Measurements from ENCODE around the gene PADI4.

Gene PADI4

DNA sequence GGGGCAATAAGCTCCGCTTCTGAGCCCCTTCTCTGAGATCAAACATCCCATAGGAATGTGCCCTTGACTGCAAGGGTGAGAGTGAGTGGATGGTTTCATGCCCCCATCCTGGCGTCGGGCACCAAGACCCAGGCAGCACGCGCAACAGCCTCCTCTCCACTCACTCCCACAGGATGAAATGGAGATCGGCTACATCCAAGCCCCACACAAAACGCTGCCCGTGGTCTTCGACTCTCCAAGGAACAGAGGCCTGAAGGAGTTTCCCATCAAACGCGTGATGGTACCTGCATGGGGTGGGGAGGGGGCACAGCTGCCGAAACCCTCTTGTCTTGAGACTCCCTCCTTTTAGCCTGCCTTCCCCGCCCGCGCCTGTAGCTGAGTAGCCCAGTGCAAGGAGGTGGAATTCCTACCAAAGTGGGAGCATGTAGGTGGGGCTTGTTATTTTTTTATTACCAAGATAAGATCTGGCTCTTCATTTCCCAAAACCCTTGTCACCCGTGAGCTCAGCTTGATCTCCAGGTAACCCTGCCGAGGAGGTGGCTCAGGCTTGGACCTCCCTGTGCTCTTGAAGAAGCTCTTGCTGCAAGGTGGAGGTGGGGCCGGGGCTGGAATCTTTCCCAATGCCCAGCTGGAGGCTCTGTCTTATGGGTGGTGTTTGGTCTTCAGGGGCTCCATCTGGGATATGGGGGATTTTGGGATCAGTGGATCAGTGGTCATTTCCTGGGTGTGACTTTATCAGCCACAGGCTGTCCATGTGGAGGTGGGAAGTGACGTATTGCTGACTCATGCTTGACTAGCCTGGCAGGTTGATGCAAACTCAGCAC, 40.0 kb downstream of the PADI4 start:
- DNase-seq (ENCODE audit: low spot score) (peak; percentile 44), FAIRE-seq (no peak)

DNA sequence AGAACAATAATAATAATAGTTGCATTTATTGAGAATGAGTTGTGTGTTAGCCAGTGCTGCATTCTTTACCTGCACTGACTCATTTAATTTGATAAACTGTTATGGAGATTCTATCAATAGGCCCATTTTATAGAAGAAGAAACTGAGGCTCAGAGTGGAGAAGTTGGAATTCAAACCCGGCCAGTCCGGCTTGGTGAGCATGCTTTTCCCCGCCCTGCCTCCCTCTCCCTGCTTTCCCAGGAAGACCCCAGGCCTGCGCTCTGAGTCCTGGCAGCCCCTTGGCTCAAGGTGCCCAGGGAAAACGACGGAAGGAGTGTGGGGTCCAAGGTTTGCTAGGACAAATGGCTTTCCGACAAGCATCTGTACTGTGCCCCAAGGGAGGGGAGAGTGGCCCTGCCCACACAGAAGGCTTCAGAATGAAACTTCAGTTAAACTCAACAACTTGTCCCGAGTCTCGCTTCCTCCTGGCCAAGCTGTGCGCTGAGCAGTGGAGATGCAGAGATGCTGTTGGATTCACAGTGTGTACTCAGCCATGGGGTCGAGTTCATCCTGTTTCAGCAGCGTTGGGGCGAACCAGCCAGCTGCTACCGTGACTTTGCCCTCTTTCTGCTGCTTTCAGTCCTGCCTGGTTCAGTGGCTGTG, 40.7 kb downstream of the PADI4 start:
- FAIRE-seq (no peak), DNase-seq (ENCODE audit: low spot score) (no peak)

DNA sequence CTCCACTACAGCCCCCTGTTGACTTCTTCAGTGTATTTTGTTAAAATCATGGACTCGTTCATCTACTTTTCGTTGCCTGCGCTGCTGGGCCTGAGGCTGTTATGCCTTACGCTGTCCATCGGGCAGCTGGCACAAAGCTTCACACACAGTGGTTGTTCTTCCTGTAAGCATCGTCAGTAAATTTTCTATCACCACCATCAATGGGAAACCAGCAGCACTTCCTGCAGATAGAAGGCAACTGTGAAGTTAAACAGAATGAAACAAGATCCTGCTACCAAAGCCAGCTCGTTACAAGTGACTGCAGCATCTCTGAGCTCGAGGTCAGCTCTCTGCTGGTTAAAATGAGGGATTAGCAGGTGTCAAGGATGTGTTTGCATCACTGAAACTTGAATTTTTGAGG, 42.1 kb downstream of the PADI4 start:
- DNase-seq (ENCODE audit: low spot score), result no peak
- FAIRE-seq, result no peak

DNA sequence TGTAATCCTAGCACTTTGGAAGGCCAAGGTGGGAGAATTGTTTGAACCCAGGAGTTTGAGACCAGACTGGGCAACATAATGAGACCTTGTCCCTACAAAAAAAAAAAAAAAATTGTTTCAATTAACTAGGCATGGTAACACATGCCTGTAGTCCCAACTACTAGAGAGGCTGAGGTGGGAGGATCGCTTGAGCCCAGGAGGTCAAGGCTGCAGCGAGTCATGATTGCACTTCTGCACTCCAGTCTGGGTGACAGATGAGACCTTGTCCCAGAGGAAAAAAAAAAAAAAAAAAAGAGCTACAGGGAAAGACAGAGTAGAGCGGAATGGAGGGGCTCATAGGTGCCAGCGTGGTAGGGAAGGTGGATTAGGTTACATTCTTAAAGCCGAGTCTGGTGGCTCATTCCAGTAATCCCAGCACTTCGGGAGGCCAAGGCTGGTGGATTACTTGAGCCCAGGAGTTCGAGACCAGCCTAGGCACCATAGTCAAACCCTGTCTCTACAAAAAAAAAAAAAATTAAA, 43.0 kb downstream of the PADI4 start:
- DNase-seq (ENCODE audit: low spot score) (no peak), FAIRE-seq (no peak)

DNA sequence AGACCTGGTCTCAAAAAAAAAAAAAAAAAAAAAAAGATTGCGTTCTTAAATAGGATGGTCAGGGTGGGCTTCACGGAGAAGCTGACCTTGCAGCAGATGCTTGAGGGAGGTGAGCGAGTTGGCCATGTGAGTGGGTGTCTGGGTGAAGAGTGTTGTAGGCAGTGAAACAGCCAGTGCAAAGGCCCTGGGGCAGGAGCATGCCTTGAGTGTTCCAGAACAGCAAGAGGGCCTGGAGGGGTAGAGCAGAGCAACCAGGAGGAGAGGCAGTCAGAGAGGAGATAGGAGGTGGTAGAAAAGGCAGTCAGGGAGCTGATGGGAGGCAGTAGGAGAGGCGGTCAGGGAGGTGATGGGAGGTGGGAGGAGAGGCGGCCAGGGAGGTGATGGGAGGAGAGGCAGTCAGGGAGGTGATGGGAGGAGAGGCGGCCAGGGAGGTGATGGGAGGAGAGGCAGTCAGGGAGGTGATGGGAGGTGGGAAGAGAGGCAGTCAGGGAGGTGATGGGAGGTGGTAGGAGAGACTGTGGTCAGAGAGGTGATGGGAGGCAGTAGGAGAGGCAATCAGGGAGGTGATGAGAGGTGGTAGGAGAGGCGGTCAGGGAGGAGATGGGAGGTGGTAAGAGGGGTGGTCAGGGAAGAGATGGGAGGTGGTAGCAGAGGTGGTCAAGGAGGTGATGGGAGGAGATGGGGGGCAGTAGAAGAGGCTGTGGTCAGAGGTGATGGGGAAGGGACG, 43.8 kb downstream of the PADI4 start:
- DNase-seq (ENCODE audit: low spot score) (no peak), FAIRE-seq (no peak)

DNA sequence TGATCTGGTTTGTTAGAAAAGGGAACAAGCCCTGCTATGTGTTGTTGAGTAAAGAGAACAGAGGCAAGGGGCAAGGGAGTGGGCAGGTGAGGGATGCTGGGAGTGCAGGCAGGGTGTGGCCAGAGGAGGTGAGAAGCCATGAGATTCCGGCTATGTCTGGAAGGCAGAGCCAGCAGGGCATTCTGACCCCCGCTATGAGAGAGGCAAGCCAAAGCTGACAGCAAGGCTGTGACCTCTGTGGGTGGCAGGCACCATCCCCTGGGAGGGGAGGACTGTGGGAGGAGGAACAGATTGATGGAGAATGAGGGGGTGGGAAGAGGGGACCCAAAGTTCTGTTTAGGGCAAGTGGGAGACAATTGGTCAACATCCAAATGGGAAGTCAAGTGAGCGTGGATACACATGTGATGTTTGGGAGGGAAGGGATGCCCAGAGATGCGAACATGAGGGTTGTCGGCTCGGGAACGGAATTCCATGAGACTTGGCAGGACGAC, 44.5 kb downstream of the PADI4 start:
- FAIRE-seq, result no peak
- no peak for DNase-seq (ENCODE audit: low spot score)

DNA sequence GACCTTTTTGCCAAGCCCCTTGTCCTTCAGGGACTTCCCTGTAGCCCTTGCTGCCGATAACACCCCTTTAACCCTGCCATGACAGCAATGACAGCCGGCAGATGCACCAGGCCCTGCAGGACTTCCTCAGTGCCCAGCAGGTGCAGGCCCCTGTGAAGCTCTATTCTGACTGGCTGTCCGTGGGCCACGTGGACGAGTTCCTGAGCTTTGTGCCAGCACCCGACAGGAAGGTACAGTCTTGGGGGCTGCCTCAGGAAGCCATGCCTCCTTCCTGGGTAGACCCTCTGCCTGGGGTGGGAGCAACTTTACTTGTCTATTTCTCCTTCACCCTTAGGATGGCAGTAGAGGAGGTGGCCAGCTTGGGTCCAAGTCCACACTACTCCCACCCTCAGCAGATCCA, 47.9 kb downstream of the PADI4 start:
- FAIRE-seq (no peak), DNase-seq (ENCODE audit: low spot score) (no peak)

DNA sequence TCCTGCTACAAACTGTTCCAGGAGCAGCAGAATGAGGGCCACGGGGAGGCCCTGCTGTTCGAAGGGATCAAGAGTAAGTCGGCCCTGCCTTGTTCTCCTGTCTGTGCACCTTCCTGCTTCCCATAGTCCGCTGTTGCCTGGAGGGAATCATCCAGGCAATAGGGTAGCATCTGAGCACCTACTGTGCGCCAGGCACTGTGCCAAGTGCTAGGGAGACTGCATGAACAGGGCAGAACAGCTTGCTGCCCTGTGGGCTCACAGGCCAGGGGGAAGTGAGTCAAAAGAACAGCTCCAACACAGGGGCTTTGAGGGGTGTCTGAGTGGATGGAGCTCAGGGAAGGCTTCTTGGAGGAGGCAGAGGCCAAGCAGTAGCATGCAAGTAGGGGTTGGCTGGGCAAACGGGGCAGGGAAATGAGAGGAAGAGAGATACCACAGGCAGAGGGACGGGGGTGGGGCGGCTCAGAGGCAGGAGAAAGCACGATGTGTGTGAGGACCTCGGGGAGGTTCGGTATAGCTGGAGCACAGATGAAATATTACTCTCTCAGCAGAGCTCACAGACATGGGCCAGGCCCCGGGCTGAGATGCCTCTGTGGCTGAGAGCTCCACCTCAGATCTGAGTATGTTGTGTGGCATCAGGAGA, 48.5 kb downstream of the PADI4 start:
- FAIRE-seq (no peak), DNase-seq (ENCODE audit: low spot score) (no peak)

DNA sequence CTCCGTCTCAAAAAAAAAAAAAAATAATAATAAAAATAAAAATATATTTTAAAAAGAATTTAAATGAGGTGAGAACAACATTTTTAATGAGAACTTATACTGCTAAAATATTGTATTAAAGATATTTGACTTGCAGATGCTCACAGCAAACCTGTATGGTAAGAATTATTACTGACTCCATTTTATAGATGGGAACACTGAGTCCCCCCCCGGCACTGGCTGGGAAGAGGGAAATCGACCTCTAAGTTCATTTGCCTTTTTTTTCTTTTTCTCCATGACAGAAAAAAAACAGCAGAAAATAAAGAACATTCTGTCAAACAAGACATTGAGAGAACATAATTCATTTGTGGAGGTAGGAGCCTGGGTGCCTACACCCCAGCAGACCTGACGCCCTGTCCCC, 50.6 kb downstream of the PADI4 start:
- FAIRE-seq (no peak), DNase-seq (ENCODE audit: low spot score) (no peak)

DNA sequence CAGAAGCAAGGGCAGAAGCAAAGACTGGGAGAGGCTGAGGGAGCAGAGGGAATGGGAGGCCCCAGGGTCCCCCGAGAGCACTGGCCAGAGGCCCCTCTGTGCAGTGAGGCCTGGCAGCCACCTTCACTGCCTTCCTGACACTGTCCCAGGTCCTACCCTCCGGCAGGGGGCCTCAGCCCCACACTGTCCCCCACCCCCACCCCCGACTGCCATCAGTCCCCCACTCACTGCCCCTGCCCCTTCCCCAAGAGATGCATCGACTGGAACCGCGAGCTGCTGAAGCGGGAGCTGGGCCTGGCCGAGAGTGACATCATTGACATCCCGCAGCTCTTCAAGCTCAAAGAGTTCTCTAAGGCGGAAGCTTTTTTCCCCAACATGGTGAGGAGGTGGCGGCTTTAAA, 51.0 kb downstream of the PADI4 start:
- FAIRE-seq (no peak), DNase-seq (ENCODE audit: low spot score) (no peak)

DNA sequence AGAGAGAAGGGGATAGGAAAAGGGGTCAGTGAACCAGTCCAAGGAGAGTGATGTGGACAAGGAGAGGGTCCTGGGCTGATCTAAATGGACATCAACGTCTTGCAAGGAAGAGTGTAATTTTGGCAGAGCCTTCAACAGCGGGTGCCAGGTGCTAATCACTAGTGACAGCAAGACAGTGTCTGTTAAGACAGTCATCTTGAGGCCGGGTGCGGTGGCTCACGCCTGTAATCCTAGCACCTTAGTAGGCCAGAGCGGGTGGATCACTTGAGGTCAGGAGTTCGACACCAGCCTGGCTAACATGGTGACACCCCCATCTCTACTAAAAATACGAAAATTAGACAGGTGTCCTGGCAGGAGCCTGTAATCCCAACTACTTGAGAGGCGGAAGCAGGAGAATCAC, 51.8 kb downstream of the PADI4 start:
- FAIRE-seq, result no peak

DNA sequence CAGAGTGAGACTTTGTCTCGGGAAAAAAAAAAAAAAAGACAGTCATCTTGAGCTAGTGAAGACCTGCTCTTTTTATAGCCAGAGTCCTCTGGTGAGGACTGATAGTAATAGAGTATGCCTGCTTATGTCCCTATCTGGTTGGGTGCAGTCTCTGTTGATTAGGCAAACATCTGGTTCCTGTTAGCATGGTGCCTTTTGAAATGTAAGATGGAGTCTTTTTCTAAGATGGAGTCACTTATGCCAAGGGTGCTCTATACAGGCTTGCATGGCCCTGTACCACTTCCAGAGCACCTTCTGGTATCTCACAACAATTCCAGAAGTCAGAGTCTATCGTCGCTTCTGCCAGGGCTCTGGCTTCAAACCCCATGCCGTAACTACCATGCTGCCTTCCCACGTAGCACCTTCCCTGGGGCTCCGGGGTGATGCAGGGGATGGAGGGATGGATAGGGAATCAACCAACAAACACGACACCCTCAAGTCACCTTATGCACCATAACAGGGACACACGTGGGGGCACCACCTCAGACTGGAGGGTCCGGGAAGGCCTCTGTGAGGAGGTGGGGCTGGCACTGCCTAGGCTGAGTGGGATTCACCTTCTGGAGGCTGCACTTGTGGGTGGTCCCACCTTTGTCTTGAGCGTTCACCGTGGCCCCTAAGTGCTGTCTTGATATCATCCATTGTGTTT, 52.4 kb downstream of the PADI4 start:
- FAIRE-seq (no peak), DNase-seq (ENCODE audit: low spot score) (no peak)

More for the DNA sequence above, 51.8 kb downstream of the PADI4 start:
- no peak for DNase-seq (ENCODE audit: low spot score)

DNA sequence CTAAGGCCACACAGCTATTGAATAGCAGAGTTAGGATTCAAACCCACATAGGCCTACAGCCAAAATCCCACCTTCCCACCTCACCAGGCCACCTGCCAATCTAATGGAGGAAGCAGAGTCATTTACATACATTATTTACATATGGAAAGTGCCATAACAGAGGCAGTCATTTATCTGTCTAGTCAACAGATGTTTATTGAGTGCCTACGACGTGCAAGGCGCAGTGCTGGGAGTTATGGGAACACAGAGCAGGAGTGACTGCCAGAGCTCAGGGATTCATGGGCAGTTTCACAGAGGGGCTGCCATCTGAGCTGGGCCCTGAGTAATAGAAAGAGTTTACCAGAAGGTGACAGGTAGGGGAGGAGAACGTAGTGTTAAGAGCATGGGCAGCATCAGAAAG, 53.7 kb downstream of the PADI4 start:
- DNase-seq (ENCODE audit: low spot score) (no peak), FAIRE-seq (no peak)

DNA sequence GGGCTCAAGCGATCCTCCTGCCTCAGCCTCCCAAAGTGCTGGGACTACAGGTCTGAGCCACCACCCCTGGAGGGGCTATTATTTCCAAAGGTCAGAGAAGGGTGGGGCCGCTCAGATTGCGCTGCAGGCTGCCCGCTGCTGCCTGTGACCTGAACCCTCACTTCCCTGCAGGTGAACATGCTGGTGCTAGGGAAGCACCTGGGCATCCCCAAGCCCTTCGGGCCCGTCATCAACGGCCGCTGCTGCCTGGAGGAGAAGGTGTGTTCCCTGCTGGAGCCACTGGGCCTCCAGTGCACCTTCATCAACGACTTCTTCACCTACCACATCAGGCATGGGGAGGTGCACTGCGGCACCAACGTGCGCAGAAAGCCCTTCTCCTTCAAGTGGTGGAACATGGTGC, 55.4 kb downstream of the PADI4 start:
- no peak for DNase-seq (ENCODE audit: low spot score)
- FAIRE-seq, result no peak

DNA sequence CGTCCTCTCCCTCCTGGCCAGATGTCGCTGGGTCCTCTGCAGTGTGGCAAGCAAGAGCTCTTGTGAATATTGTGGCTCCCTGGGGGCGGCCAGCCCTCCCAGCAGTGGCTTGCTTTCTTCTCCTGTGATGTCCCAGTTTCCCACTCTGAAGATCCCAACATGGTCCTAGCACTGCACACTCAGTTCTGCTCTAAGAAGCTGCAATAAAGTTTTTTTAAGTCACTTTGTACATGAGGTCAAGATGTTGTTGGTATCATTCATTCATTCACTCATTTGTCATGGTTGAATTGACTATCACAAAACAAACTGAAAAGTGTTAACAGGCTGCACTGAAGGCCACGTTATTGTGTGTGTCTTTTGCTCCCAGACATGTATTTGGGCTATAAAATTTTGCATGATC, 55.8 kb downstream of the PADI4 start:
- FAIRE-seq, result no peak
- no peak for DNase-seq (ENCODE audit: low spot score)

DNA sequence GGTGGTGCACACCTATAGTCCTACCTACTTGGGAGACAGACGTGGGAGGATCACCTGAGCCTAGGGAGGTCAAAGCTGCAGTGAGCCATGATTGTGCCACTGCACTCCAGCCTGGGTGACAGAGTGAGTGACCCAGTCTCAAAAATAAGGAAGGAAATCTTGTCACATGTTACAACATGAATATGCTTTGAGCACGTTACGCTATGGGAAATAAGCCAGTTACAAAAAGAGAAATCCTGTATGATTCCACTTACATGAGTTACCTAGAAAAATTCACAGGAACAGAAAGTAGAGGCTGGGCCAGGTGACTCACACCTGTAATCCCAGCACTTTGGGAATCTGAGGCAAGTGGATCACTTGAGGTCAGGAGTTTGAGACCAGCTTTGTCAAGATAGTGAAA, 57.3 kb downstream of the PADI4 start:
- no peak for FAIRE-seq
- DNase-seq (ENCODE audit: low spot score), result no peak

DNA sequence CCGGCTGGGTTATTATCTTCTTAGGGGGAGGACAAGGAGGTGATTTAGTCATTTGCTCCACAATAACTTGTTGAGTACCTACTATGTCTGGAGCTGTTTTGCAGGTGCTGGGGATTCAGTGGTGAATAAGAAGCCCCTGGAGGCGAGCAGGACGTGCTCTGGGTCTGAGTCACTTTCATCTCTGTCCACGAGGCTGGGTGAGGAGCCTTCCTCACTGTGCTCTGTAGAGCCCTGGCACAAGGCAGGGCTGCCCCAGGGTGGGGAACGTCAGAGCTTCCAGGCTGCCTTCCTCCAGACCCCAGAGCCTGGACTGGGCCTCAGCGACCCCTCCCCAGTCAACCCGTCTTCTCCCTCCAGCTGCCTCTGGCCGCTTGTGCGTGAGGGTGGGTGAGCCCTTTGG, 61.5 kb downstream of the PADI4 start:
- no peak for FAIRE-seq
- peak; percentile 59 for DNase-seq (ENCODE audit: low spot score)

DNA sequence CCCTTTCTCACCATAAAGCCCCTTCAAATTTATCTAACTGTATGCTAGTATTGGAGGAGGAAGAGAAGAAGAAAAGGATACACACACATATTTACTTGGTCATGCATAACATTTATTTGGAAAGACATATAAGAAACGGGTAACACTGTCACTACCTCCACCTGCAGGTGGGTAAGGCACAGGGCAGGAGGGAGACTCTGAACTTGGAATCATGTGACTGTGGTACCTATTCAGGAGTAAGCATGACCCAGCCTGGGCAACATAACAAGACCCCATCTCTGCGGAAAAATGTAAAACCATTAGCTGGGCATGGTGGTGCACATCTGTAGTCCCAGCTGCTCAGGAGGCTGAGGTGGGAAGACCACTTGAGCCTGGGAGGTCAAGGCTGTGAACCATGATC, 62.6 kb downstream of the PADI4 start:
- FAIRE-seq (no peak), DNase-seq (ENCODE audit: low spot score) (peak; percentile 33)

DNA sequence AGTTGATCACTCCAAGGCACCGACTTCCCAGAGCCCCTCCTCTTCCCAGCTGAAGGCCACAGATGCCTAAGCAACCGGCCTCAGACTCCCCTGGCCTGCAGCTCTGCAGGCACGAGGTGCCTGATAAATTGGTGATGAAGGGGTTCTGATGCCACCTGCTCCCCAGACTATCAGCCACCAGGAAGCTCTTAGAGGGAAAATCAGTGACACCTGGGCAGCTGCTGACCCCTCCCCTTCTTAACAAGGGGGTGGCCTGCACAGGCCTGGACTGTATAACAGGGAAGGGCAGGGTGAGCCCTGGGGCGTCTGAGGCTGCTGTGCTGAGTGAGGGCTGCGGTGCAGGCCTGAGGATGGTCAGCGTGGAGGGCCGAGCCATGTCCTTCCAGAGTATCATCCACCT, 63.9 kb downstream of the PADI4 start, which contains the start of gene PADI6:
PADI6 (plus strand) TSS at position 301 of the 400 bp plus-strand sequence; CDS start at position 351, 50 bp downstream.
- FAIRE-seq, result no peak

DNA sequence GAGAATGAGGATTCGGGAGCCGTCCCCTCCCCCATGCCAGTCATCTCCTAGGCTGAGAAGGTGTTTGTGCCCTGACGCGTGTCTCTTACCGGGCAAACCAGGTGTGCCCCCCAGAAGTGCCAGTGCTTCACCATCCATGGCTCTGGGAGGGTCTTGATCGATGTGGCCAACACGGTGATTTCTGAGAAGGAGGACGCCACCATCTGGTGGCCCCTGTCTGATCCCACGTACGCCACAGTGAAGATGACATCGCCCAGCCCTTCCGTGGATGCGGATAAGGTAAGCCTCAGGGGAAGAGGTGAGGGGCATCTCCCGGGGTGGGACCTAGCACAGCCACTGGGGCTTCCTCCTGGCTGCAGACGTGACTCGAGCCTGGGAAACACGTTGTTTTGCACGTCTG, 65.0 kb downstream of the PADI4 start:
- no peak for FAIRE-seq
- DNase-seq (ENCODE audit: low spot score), result no peak

More for the DNA sequence above, 63.9 kb downstream of the PADI4 start, which contains the start of gene PADI6:
- DNase-seq (ENCODE audit: low spot score), result no peak

DNA sequence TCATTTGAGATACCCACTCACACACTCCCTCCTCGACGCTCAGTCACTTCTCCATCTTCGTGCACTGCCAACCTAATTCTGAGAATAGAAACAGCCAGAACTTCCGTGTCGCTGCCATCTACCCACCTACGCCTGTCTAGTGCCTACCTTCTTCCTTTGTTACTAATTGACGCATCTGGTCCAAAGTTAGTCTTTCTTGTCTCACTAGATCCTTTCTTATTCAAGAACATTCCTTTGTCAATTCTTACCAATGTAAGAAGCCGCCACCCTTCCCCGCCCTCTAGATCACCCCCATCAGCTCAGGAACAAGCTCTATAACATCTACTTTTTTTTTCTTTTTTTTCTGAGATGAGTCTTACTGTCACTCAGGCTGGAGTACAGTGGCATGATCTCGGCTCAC, 67.7 kb downstream of the PADI4 start:
- FAIRE-seq (no peak), DNase-seq (ENCODE audit: low spot score) (no peak)

All from RCC 7860 (cell line).